Ovary (tissue), 9 donors: ENCODE results near the gene ATP6V0A1. TPM values are rescaled to one million over a fixed set of nuclear protein-coding genes. Genes with fewer than 3 reads are reported as not detected.
A peak's percentile ranks its signal among the peaks of the same experiment; 100 is the strongest.

Experiments used
- DNase-seq, 5 donors: peaks; one replicate each; pipeline ENCODE4 v3.0.0-alpha.2; 2019 to 2020
- H3K27ac ChIP-seq, 2 donors: fragments of 200-600 bp; one replicate each; pipeline versions ENCODE4 v1.5.1 to v1.8.0; 2019 to 2022
- H3K27me3 ChIP-seq: fragments of 200-600 bp; one replicate; pipeline ENCODE4 v1.8.0; 2022
- H3K36me3 ChIP-seq: fragments of 200-600 bp; sonication (generic); one replicate; pipeline ENCODE4 v1.5.1; 2019
- H3K4me1 ChIP-seq: one replicate; pipeline ENCODE4 v1.8.1; 2013; ENCODE audit warnings: mild to moderate bottlenecking, moderate library complexity; ENCODE audit not compliant: insufficient read depth
- H3K4me3 ChIP-seq: fragments of 200-600 bp; sonication (generic); one replicate; pipeline ENCODE4 v1.5.1; 2017
- H3K9me3 ChIP-seq, 2 donors: fragments of 200-600 bp in 1 of 2; sonication (generic) in 1 of 2; one replicate each; pipeline versions ENCODE4 v1.5.1 to v1.8.1; 2013 to 2019; ENCODE audit warnings: mild to moderate bottlenecking in 1 of 2, moderate library complexity in 1 of 2
- CTCF ChIP-seq, 3 donors: fragments of 450-650 bp in 2 of 3; fragments of 200-600 bp in 1 of 3; IDR thresholded peaks; one replicate each; pipeline versions ENCODE4 v1.5.1 to v1.8.0; 2016 to 2022; ENCODE audit warnings: antibody characterized with exemption in 3 of 3, mild to moderate bottlenecking in 1 of 3
- EP300 ChIP-seq: sonication (generic); formaldehyde crosslinking; IDR thresholded peaks from one replicate; pipeline ENCODE4 v1.6.1; 2017; ENCODE audit warnings: antibody characterized with exemption
- POLR2A ChIP-seq: fragments of 450-650 bp; IDR thresholded peaks from one replicate; pipeline ENCODE4 v1.6.1; 2017; ENCODE audit warnings: antibody characterized with exemption, mild to moderate bottlenecking, moderate library complexity
- WGBS, 3 donors: extraction: QIAGEN DNeasy Blood & Tissue Kit in 1 of 3; methylation state at CpG; one replicate each; pipeline versions ENCODE4 v1.1.5 to v1.1.7; 2013 to 2017; 5-methylcytosine and 5-hydroxymethylcytosine counted together
- intact Hi-C, 4 donors: fragments of 100-400 bp; cut with DNase I; formaldehyde crosslinking; loops; one replicate each; pipeline versions ENCODE4 v1.11.0 to v1.15.1; 2022 to 2023
- polyA plus RNA-seq, 2 donors: library from polyadenylated mRNA; stranded (reverse); fragments of 200-250 nt in 1 of 2; fragments of 350-450 nt in 1 of 2; fragmentation: Illumina TruSeq in 1 of 2; extraction: RNeasy Lipid Tissue Mini Kit (QIAGEN cat#74804) in 1 of 2; gene quantifications; one replicate each; pipeline ENCODE4 v1.2.3, GENCODE V29; 2013 to 2014
- total RNA-seq, 7 donors: library from RNA; depleted of rRNA in 2 of 7; stranded (reverse); fragments of >200 nt in 2 of 7; fragmentation: NEBNext Ultra II Directional in 3 of 7; extraction: Animal tissue kit (Norgen Biotek cat#: 25700) in 3 of 7; gene quantifications; one replicate each; pipeline versions ENCODE4 v1.1.0 to v1.2.4, GENCODE V29; 2016 to 2023
- donor health status: DM: no; HTN: no; CAD: no; lungs with moderate emphysema.
- donor health status: DM: no; HTN: no; CAD: no.
- donor health status: Bipolar disorder and iron deficiency.
- donor health status: DM: yes; HTN: yes; CAD: no.
- donor health status: DM: no; HTN: no; CAD: no.
- donor health status: DM: yes; HTN: yes; CAD: no.

The ATP6V0A1 gene
- total and polyA plus RNA-seq, 9 donors = 36.3 to 118 (median 74.1) TPM

- Histone ChIP-seq H3K36me3 (no peaks in the 10 kb centered on the region), H3K27ac (peak overlapping the region in 1 of 2 donors; percentile 80), H3K4me3 (no peak overlapping the region), H3K27me3 (no peaks in the 10 kb centered on the region), H3K4me1 (peaks cover 19% of the 10 kb centered on the region), H3K9me3 (no peaks in the 10 kb centered on the region)
- intact Hi-C loops = no loop called here
- 87 to 94% (median 89%) methylated on average over 16 of the region's 16 CpGs for whole genome bisulfite sequencing, 3 donors
- TF ChIP-seq POLR2A (no peak), EP300 (no peak), CTCF (IDR thresholded peaks at IDR 0.05) (no peak)
- DNase-seq = peak in 1 of 5 donors; percentile 38
Measured at GRCh38 chr17:42565523-42566214, 107.0 kb downstream of the ATP6V0A1 start.

GRCh38 chr17:42566215-42566882 lies 107.7 kb downstream of the ATP6V0A1 start:
- 15 to 24% (median 23%) methylated on average over 24 to 28 of the region's 28 CpGs for WGBS, 3 donors
- DNase-seq = no peak

GRCh38 chr17:42566883-42567573 lies 108.3 kb downstream of the ATP6V0A1 start, which contains the start of gene MLX:
TSS of gene MLX (plus strand) at chr17:42567100. CDS start at chr17:42567125, 25 bp downstream.
- TF ChIP-seq EP300 (no peak), POLR2A (peak; percentile 36)
- H3K9me3 ChIP-seq = no peaks in the 10 kb centered on the region
- no peaks in the 10 kb centered on the region for H3K27me3 ChIP-seq
- H3K27ac ChIP-seq = peak within 1 kb of the TSS; percentile 65 to 80
- no peaks in the 10 kb centered on the region for H3K36me3 ChIP-seq
- intact Hi-C loops = no loop called here
- DNase-seq = peak; percentile 95 to 98 (median 97)
- H3K4me1 ChIP-seq = peaks cover 17% of the 10 kb centered on the region
- 0 to 1% (median 0%) methylated on average over 32 to 72 of the region's 72 CpGs for WGBS, 3 donors
- peak within 1 kb of the TSS; percentile 84 for H3K4me3 ChIP-seq

More at GRCh38 chr17:42566215-42566882, 107.7 kb downstream of the ATP6V0A1 start:
- no peaks in the 10 kb centered on the region for H3K9me3 ChIP-seq
- H3K27me3 ChIP-seq = no peaks in the 10 kb centered on the region
- peak overlapping the region; percentile 84 for H3K4me3 ChIP-seq
- peaks cover 19% of the 10 kb centered on the region for H3K4me1 ChIP-seq
- intact Hi-C loops = no loop called here
- TF ChIP-seq EP300 = no peak
- TF ChIP-seq CTCF (IDR thresholded peaks at IDR 0.05) = no peak
- no peak for TF ChIP-seq POLR2A
- peak overlapping the region; percentile 65 to 80 for H3K27ac ChIP-seq
- H3K36me3 ChIP-seq = no peaks in the 10 kb centered on the region

- TF ChIP-seq EP300 (no peak), CTCF (IDR thresholded peaks at IDR 0.05) (no peak), POLR2A (no peak)
- Histone ChIP-seq H3K4me1 (peaks cover 8% of the 10 kb centered on the region), H3K27me3 (no peaks in the 10 kb centered on the region), H3K4me3 (no peak overlapping the region), H3K27ac (no peak overlapping the region), H3K36me3 (no peaks in the 10 kb centered on the region), H3K9me3 (no peaks in the 10 kb centered on the region)
- WGBS, 3 donors = 82 to 88% (median 83%) methylated on average over 14 of the region's 14 CpGs
- intact Hi-C loops = no loop called here
- peak in 1 of 5 donors; percentile 33 for DNase-seq
Measured at GRCh38 chr17:42568341-42569111, 109.8 kb downstream of the ATP6V0A1 start.
